Astrocyte of the spinal cord (primary cell): ENCODE data around the gene ERCC2.

Experiments used
- DNase-seq: peaks from one replicate; pipeline ENCODE4 v3.0.0; 2011; ENCODE audit warnings: low read depth, low spot score
- H3K4me3 ChIP-seq: 2 replicates; pipeline ENCODE4 v1.5.1; 2011; ENCODE audit warnings: low read depth, mild to moderate bottlenecking, low read length, moderate library complexity
- CTCF ChIP-seq: IDR thresholded peaks from 2 replicates; pipeline ENCODE4 v1.5.1; 2012; ENCODE audit warnings: low read depth, mild to moderate bottlenecking, low read length, inconsistent platforms
- in situ Hi-C: cut with HindIII; loops from 2 replicates; pipeline ENCODE4 v1.10.0; 2017; ENCODE audit warnings: low sequenced_read_pairs

The ERCC2 gene

GRCh38 chr19:45402298-45403061 lies 32.1 kb upstream of the ERCC2 start:
- TF ChIP-seq CTCF = peak; percentile 55
- in situ Hi-C loops = no loop called here
- DNase-seq = no peak
- no peak overlapping the region for H3K4me3 ChIP-seq

DNA sequence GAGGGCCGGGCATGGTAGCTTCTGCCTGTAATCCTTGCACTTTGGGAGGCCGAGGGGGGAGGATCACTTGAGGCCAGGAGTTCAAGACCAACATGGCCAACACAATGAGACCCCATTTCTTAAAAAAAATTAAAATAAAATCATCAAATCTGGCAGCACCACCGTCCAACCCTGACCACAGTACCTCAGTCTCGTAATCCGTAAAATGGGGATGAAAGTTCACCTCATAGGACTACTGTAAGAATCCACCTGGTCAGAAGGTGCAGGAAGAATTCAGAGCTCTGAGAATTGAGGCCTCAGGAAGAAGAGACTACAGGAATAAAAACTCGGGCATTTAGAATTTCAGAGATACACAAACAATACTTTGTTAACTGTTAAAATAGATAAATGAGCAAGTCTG lies 31.4 kb upstream of the ERCC2 start:
- no peak for TF ChIP-seq CTCF
- in situ Hi-C loops = no loop called here
- no peak overlapping the region for H3K4me3 ChIP-seq
- DNase-seq = no peak

- DNase-seq = no peak
- no peak overlapping the region for H3K4me3 ChIP-seq
- in situ Hi-C loops = no loop called here
- TF ChIP-seq CTCF = no peak
Measured at GRCh38 chr19:45400192-45400591, 29.8 kb upstream of the ERCC2 start.

GRCh38 chr19:45395821-45396617 lies 25.6 kb upstream of the ERCC2 start:
- TF ChIP-seq CTCF = peak; percentile 21
- in situ Hi-C loops = no loop called here

GRCh38 chr19:45391871-45392665 lies 21.7 kb upstream of the ERCC2 start:
- no peak overlapping the region for H3K4me3 ChIP-seq
- in situ Hi-C loops = no loop called here
- no peak for DNase-seq
- TF ChIP-seq CTCF = no peak

More at GRCh38 chr19:45395821-45396617, 25.6 kb upstream of the ERCC2 start:
- no peak for DNase-seq
- no peak overlapping the region for H3K4me3 ChIP-seq

- no peak for TF ChIP-seq CTCF
- in situ Hi-C loops = no loop called here
- H3K4me3 ChIP-seq = no peak overlapping the region
- no peak for DNase-seq
Measured at GRCh38 chr19:45391346-45391745, 21.0 kb upstream of the ERCC2 start.
